Measurements from ENCODE around the gene PPT2. TPM values are rescaled to one million over a fixed set of nuclear protein-coding genes. Genes with fewer than 3 reads are reported as not detected.
"Not testable (repeated sequence)": the region's sequence is repeated elsewhere in the genome, so short reads cannot be mapped to it uniquely, and the experiment has no call there.

Gene PPT2
- total RNA-seq, 1 donor from 2014 or later: 53.4 TPM

GRCh38 chr6:32189069-32189741, 35.3 kb downstream of the PPT2 start:
- no peak for DNase-seq (ENCODE audit: low read depth in 2 of 2)

- DNase-seq (ENCODE audit: low read depth in 2 of 2): peak; percentile 23 to 24
Measured at GRCh38 chr6:32189742-32190053, 35.8 kb downstream of the PPT2 start.

GRCh38 chr6:32190054-32190851, 36.3 kb downstream of the PPT2 start, which contains the start of gene PBX2:
Gene PBX2 (minus strand): TSS chr6:32190202. CDS start chr6:32189915, 287 bp downstream.
- peak; percentile 94 to 95 for DNase-seq (ENCODE audit: low read depth in 2 of 2)

- no peak for DNase-seq (ENCODE audit: low read depth in 2 of 2)
Measured at GRCh38 chr6:32190911-32191677, 37.2 kb downstream of the PPT2 start.

GRCh38 chr6:32191696-32192607, 38.0 kb downstream of the PPT2 start:
- DNase-seq (ENCODE audit: low read depth in 2 of 2): no peak

- DNase-seq (ENCODE audit: low read depth in 2 of 2): peak; percentile 57 to 68
Measured at GRCh38 chr6:32192608-32193039, 38.7 kb downstream of the PPT2 start, which contains the start of gene GPSM3. Gene GPSM3 (minus strand): TSS chr6:32192643. CDS start chr6:32192513, 130 bp downstream.

- DNase-seq (ENCODE audit: low read depth in 2 of 2): not testable (repeated sequence)
Measured at GRCh38 chr6:32193096-32193495, 39.2 kb downstream of the PPT2 start.

GRCh38 chr6:32194388-32194787, 40.4 kb downstream of the PPT2 start:
- DNase-seq (ENCODE audit: low read depth in 2 of 2): no peak

- DNase-seq (ENCODE audit: low read depth in 2 of 2): peak; percentile 41 to 76
Measured at GRCh38 chr6:32194825-32195651, 41.1 kb downstream of the PPT2 start.

- peak; percentile 100 for DNase-seq (ENCODE audit: low read depth in 2 of 2)
Measured at GRCh38 chr6:32195652-32195901, 41.6 kb downstream of the PPT2 start.

GRCh38 chr6:32195902-32196681, 42.2 kb downstream of the PPT2 start:
- DNase-seq (ENCODE audit: low read depth in 2 of 2): peak; percentile 99 to 100

- DNase-seq (ENCODE audit: low read depth in 2 of 2): peak; percentile 68 to 77
Measured at GRCh38 chr6:32196682-32197616, 43.0 kb downstream of the PPT2 start.

GRCh38 chr6:32198345-32198696, 44.4 kb downstream of the PPT2 start:
- DNase-seq (ENCODE audit: low read depth in 2 of 2): no peak

- DNase-seq (ENCODE audit: low read depth in 2 of 2): no peak
Measured at GRCh38 chr6:32198866-32199265, 44.9 kb downstream of the PPT2 start.

- no peak for DNase-seq (ENCODE audit: low read depth in 2 of 2)
Measured at GRCh38 chr6:32200711-32201475, 47.0 kb downstream of the PPT2 start.

- DNase-seq (ENCODE audit: low read depth in 2 of 2): no peak
Measured at GRCh38 chr6:32202186-32202585, 48.2 kb downstream of the PPT2 start.

GRCh38 chr6:32203426-32204267, 49.7 kb downstream of the PPT2 start:
- DNase-seq (ENCODE audit: low read depth in 2 of 2): no peak
